KMS-11 (cell line): ENCODE measurements around the gene NPTXR.

ENCODE experiments used
- H2AFZ ChIP-seq: fragments of 200-600 bp; sonication (generic); 2 replicates; pipeline ENCODE4 v1.6.1; 2016; ENCODE audit warnings: antibody characterized with exemption, mixed run types, low read depth
- H3K27ac ChIP-seq: fragments of 200-600 bp; sonication (generic); 2 replicates; pipeline ENCODE4 v1.6.1; 2016; ENCODE audit warnings: mild to moderate bottlenecking, mixed run types
- H3K27me3 ChIP-seq: fragments of 200-600 bp; sonication (generic); 2 replicates; pipeline ENCODE4 v1.6.1; 2017; ENCODE audit warnings: mild to moderate bottlenecking, low read depth, mixed run types, moderate library complexity; ENCODE audit not compliant: insufficient read depth
- H3K36me3 ChIP-seq: fragments of 200-600 bp; sonication (generic); 2 replicates; pipeline ENCODE4 v1.6.1; 2017; ENCODE audit warnings: mild to moderate bottlenecking, mixed run types; ENCODE audit not compliant: insufficient read depth
- H3K4me1 ChIP-seq: fragments of 200-600 bp; sonication (generic); 2 replicates; pipeline ENCODE4 v1.6.1; 2016; ENCODE audit warnings: mild to moderate bottlenecking, low read depth, mixed run types; ENCODE audit not compliant: poor library complexity, severe bottlenecking
- H3K4me2 ChIP-seq: fragments of 200-600 bp; sonication (generic); 2 replicates; pipeline ENCODE4 v1.7.0; 2016; ENCODE audit warnings: mild to moderate bottlenecking, mixed run types
- H3K4me3 ChIP-seq: fragments of 200-600 bp; sonication (generic); IDR thresholded peaks from 2 replicates; pipeline ENCODE4 v1.6.1; 2017; ENCODE audit warnings: low read depth, low read length, mixed read lengths; ENCODE audit not compliant: insufficient read depth
- H3K79me2 ChIP-seq: fragments of 200-600 bp; sonication (generic); 2 replicates; pipeline ENCODE4 v1.6.1; 2016; ENCODE audit warnings: low read depth, mixed run types; ENCODE audit not compliant: insufficient read depth
- H3K9ac ChIP-seq: fragments of 200-600 bp; sonication (generic); 2 replicates; pipeline ENCODE4 v1.6.1; 2016; ENCODE audit warnings: mild to moderate bottlenecking, mixed run types
- H4K20me1 ChIP-seq: fragments of 200-600 bp; sonication (generic); 2 replicates; pipeline ENCODE4 v1.6.1; 2016; ENCODE audit warnings: mild to moderate bottlenecking, mixed run types; ENCODE audit not compliant: insufficient read depth
- CTCF ChIP-seq: fragments of 200-600 bp; sonication (generic); conservative IDR thresholded peaks from 2 replicates; pipeline ENCODE4 v1.6.1; 2017; ENCODE audit warnings: low read depth, mild to moderate bottlenecking, antibody characterized with exemption, low read length, moderate library complexity, mixed read lengths

The NPTXR gene

DNA sequence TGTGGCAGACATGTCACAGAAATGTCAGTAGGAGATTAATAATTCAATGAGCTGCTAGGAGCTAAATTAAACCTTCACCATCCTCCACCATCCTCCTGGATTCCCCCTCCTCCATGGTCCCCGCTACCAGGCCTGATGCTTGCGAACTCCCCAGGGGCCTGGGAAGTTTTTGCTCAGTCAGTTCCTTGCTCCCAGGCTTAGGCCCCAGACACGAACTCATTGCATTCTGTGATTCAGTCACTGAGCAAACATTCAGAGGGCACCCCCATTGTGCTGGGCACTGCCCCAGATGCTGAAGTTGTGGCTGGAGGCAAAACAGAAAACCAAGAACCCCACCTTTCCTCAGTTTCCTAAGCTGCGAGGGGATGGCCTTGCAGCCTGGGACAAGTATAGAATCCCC, 14.3 kb downstream of the NPTXR start:
- H3K4me3 ChIP-seq = no peak overlapping the region
- peaks cover 82% of the 10 kb centered on the region for H3K27me3 ChIP-seq
- H2AFZ ChIP-seq = no peak overlapping the region
- no peaks in the 10 kb centered on the region for H3K36me3 ChIP-seq
- H4K20me1 ChIP-seq = no peaks in the 10 kb centered on the region
- no peaks in the 10 kb centered on the region for H3K79me2 ChIP-seq
- H3K27ac ChIP-seq = no peak overlapping the region
- no peaks in the 10 kb centered on the region for H3K4me1 ChIP-seq
- no peak overlapping the region for H3K9ac ChIP-seq
- TF ChIP-seq CTCF = no peak
- no peak overlapping the region for H3K4me2 ChIP-seq

- no peak for TF ChIP-seq CTCF
- H3K9ac ChIP-seq = no peak overlapping the region
- no peak overlapping the region for H3K27ac ChIP-seq
- no peaks in the 10 kb centered on the region for H4K20me1 ChIP-seq
- H3K79me2 ChIP-seq = no peaks in the 10 kb centered on the region
- H2AFZ ChIP-seq = no peak overlapping the region
- no peaks in the 10 kb centered on the region for H3K36me3 ChIP-seq
- no peaks in the 10 kb centered on the region for H3K4me1 ChIP-seq
- no peak overlapping the region for H3K4me3 ChIP-seq
- H3K4me2 ChIP-seq = no peak overlapping the region
- H3K27me3 ChIP-seq = peaks cover 75% of the 10 kb centered on the region
Observed at GRCh38 chr22:38828616-38829205, 15.1 kb downstream of the NPTXR start.

DNA sequence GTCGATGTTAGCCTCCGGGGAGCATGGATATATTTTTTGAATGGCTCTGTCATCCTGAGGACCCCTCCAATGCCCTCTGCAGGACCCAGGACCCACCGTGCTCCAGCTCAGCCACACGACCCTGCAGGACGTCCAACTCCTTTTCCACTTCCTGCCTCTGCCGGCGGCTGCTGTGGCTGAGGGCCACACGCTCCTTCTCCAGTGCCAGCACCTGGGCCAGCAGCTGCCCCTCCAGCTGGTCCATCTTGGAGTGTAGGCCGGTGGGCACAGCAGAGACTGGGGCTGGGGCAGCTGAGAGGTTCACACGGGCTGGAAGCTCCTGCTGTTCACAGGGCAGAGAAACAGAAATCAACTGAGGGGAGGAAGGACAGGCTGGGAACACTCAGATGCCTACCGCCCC, 15.6 kb downstream of the NPTXR start:
- H3K4me2 ChIP-seq = no peak overlapping the region
- H3K27ac ChIP-seq = no peak overlapping the region
- no peaks in the 10 kb centered on the region for H3K4me1 ChIP-seq
- peaks cover 74% of the 10 kb centered on the region for H3K27me3 ChIP-seq
- H4K20me1 ChIP-seq = no peaks in the 10 kb centered on the region
- no peak overlapping the region for H3K9ac ChIP-seq
- H2AFZ ChIP-seq = no peak overlapping the region
- TF ChIP-seq CTCF = no peak
- H3K79me2 ChIP-seq = no peaks in the 10 kb centered on the region
- no peak overlapping the region for H3K4me3 ChIP-seq
- no peaks in the 10 kb centered on the region for H3K36me3 ChIP-seq

GRCh38 chr22:38827510-38827909, 16.3 kb downstream of the NPTXR start:
- no peak overlapping the region for H3K4me2 ChIP-seq
- no peaks in the 10 kb centered on the region for H3K79me2 ChIP-seq
- no peaks in the 10 kb centered on the region for H4K20me1 ChIP-seq
- TF ChIP-seq CTCF = no peak
- no peak overlapping the region for H3K9ac ChIP-seq
- no peak overlapping the region for H3K4me3 ChIP-seq
- H3K27ac ChIP-seq = no peak overlapping the region
- no peak overlapping the region for H2AFZ ChIP-seq
- peaks cover 70% of the 10 kb centered on the region for H3K27me3 ChIP-seq
- H3K36me3 ChIP-seq = no peaks in the 10 kb centered on the region
- H3K4me1 ChIP-seq = no peaks in the 10 kb centered on the region
